Bronchial epithelial cell (primary cell): ENCODE data around the gene TPM2. TPM values are rescaled to one million over a fixed set of nuclear protein-coding genes. Genes with fewer than 3 reads are reported as not detected.

Source experiments
- DNase-seq: peaks from one replicate; pipeline ENCODE4 v3.0.0-alpha.2; 2010; ENCODE audit warnings: low read depth
- FAIRE-seq: peaks from 2 replicates; lab custom pipeline; 2011; peaks lifted over from hg19 to GRCh38; lab: Jason Lieb, UNC
- H3K27me3 ChIP-seq: 2 replicates; pipeline ENCODE4 v1.5.1; 2011; ENCODE audit warnings: low read length; ENCODE audit not compliant: control insufficient read depth, insufficient read depth
- H3K36me3 ChIP-seq: 2 replicates; pipeline ENCODE4 v1.5.1; 2011; ENCODE audit warnings: low read length; ENCODE audit not compliant: control insufficient read depth, insufficient read depth
- H3K4me3 ChIP-seq: 2 replicates; pipeline ENCODE4 v1.5.1; 2011; ENCODE audit warnings: mild to moderate bottlenecking, low read depth, low read length, control low read depth
- CTCF ChIP-seq: IDR thresholded peaks from 2 replicates; pipeline ENCODE4 v1.5.1; 2011; ENCODE audit warnings: mild to moderate bottlenecking, moderate library complexity, low read length, control low read depth, inconsistent platforms; ENCODE audit not compliant: insufficient read depth, severe bottlenecking
- total RNA-seq: library from RNA; depleted of rRNA; stranded (reverse); fragments of >200 nt; gene quantifications from 2 replicates; pipeline ENCODE4 v1.2.1, GENCODE V29; 2014

The TPM2 gene
- total RNA-seq, 1 donor from 2014 or later = 57.7 TPM

DNA sequence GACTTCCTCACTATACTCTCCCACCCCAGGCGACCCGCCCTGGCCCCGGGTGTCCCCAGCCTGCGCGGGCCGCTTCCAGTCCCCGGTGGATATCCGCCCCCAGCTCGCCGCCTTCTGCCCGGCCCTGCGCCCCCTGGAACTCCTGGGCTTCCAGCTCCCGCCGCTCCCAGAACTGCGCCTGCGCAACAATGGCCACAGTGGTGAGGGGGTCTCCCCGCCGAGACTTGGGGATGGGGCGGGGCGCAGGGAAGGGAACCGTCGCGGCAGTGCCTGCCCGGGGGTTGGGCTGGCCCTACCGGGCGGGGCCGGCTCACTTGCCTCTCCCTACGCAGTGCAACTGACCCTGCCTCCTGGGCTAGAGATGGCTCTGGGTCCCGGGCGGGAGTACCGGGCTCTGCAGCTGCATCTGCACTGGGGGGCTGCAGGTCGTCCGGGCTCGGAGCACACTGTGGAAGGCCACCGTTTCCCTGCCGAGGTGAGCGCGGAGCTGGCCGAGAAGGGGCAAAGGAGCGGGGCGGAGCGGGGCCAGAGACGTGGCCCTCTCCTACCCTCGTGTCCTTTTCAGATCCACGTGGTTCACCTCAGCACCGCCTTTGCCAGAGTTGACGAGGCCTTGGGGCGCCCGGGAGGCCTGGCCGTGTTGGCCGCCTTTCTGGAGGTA lies 13.9 kb downstream of the TPM2 start:
- no peaks in the 10 kb centered on the region for H3K27me3 ChIP-seq
- DNase-seq = no peak
- peak overlapping the region; percentile 42 for H3K4me3 ChIP-seq
- FAIRE-seq = no peak
- peaks cover 1% of the 10 kb centered on the region for H3K36me3 ChIP-seq
- TF ChIP-seq CTCF = no peak

DNA sequence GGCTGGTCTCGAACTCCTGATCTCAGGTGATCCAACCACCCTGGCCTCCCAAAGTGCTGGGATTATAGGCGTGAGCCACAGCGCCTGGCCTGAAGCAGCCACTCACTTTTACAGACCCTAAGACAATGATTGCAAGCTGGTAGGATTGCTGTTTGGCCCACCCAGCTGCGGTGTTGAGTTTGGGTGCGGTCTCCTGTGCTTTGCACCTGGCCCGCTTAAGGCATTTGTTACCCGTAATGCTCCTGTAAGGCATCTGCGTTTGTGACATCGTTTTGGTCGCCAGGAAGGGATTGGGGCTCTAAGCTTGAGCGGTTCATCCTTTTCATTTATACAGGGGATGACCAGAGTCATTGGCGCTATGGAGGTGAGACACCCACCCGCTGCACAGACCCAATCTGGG lies 14.5 kb downstream of the TPM2 start:
- Histone ChIP-seq H3K4me3 (peak overlapping the region; percentile 42), H3K36me3 (peaks cover 1% of the 10 kb centered on the region), H3K27me3 (no peaks in the 10 kb centered on the region)
- no peak for TF ChIP-seq CTCF
- DNase-seq = no peak
- FAIRE-seq = no peak

DNA sequence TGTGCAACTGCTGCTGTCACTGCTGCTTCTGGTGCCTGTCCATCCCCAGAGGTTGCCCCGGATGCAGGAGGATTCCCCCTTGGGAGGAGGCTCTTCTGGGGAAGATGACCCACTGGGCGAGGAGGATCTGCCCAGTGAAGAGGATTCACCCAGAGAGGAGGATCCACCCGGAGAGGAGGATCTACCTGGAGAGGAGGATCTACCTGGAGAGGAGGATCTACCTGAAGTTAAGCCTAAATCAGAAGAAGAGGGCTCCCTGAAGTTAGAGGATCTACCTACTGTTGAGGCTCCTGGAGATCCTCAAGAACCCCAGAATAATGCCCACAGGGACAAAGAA lies 15.7 kb downstream of the TPM2 start:
- no peak for TF ChIP-seq CTCF

GRCh38 chr9:35673132-35674024 lies 16.3 kb downstream of the TPM2 start, which contains the start of gene CA9:
Gene CA9, plus strand, starts transcription at chr9:35673928. Its CDS starts 32 bp downstream, at chr9:35673960.
- no peak for TF ChIP-seq CTCF
- FAIRE-seq = no peak
- H3K36me3 ChIP-seq = peaks cover 1% of the 10 kb centered on the region
- no peaks in the 10 kb centered on the region for H3K27me3 ChIP-seq
- DNase-seq = peak; percentile 74
- H3K4me3 ChIP-seq = peak within 1 kb of the TSS; percentile 23

More for the DNA sequence above, 15.7 kb downstream of the TPM2 start:
- FAIRE-seq = no peak
- DNase-seq = no peak
- Histone ChIP-seq H3K36me3 (peaks cover 1% of the 10 kb centered on the region), H3K4me3 (peak overlapping the region; percentile 23), H3K27me3 (no peaks in the 10 kb centered on the region)

DNA sequence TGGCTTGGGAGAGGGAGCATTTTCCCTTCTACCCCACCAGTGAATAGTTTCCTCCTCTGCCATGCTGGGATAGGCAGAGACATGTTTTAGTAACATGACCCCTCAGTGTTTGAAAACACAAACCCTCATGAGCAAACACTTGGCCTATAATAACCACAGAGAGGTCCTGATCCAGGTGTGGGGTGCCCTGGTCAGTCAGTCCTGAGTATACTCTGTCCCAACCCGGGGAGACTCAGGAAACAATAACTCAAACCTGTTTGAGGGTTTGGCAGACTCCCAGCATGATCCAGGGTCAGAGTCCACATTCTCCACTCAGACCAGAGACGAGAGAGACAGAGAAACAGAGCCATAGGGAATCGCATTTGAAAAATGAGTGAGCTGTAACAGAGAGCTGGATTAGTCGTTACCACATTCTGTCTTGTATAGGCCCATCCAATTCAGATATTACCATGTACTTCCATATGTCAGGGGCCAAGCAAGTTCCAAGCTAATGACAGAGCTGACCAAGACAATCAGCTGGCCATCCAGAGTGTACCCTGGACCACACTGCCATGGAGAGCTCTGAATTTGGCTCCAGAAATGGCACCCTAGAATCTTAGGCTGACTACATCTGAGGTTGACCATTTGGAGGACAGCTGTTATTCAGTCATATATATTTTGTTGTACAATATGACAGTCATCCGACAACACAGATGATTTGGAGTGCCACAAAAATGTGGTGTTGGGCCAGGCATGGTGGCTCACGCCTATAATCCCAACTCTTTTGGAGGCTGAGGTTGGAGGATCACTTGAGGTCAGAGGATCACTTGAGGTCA lies 20.2 kb downstream of the TPM2 start:
- Histone ChIP-seq H3K27me3 (no peaks in the 10 kb centered on the region), H3K36me3 (no peaks in the 10 kb centered on the region), H3K4me3 (no peak overlapping the region)
- DNase-seq = peak; percentile 80
- no peak for TF ChIP-seq CTCF
- peak; percentile 55 for FAIRE-seq
